ENCODE results near the gene MTRFR. TPM values are rescaled to one million over a fixed set of nuclear protein-coding genes. Genes with fewer than 3 reads are reported as not detected.

The MTRFR gene
- total RNA-seq, 1 donor from 2014 or later, result 12.1 TPM

DNA sequence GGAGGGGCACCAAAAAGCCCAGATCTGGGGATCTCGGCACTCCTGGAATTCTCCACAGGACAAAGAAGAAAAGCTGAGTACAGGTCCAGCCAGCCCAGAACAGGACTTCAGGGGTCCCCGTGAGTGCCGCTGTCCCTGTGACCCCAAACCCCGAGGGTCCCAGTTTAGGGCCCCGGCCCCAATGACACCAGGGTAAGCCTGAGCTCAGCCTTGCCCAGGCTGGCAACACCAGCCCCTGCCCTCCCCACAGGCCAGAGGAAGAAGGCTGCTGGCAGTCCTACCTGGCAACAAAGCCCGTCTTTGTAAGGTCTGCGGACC lies 36.6 kb downstream of the MTRFR start:
- DNase-seq (ENCODE audit: low read depth, low spot score), result no peak

GRCh38 chr12:123270214-123271000 lies 37.2 kb downstream of the MTRFR start:
- no peak for DNase-seq (ENCODE audit: low read depth, low spot score)

- no peak for DNase-seq (ENCODE audit: low read depth, low spot score)
Measured at GRCh38 chr12:123271001-123271668, 37.9 kb downstream of the MTRFR start.

DNA sequence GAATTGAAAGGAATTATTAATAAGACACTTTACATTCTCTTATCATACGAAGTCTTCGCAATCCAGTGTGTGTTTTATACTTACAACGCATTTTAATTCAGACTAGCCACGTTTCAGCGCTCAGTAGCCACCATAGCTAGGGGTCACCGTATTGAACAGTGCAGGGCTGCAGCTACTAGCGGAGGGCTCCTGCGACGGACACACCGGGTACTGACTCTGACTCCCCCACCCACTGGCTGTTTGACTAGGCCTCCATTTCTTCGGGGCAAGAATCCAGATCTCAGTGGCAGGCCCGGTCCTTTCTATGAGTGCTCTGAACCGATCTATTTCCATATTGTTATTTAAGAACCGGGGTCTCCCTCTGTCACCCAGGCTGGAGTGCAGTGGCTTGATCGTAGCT lies 39.9 kb downstream of the MTRFR start:
- DNase-seq (ENCODE audit: low read depth, low spot score), result no peak

- peak; percentile 39 for DNase-seq (ENCODE audit: low read depth, low spot score)
Measured at GRCh38 chr12:123278101-123278627, 44.9 kb downstream of the MTRFR start.

DNA sequence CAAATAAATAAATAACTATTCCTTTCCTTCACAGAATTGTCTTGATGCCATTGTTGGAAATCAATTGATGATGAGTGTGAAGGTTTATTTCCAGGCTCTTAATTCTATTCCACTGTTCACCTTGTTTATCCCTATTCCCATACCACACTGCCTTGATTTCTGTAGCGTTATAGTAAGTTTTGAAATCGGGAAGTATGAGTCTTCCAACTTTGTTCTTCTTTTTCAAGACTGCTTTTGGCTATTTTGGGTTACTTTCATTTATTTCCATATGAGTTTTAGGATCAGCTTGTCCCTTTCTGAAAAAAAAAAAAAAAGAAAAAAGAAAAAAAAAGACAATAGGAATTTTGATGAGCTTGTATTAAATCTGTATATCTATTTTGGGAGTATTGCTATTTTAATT lies 47.7 kb downstream of the MTRFR start:
- DNase-seq (ENCODE audit: low read depth, low spot score), result no peak

DNA sequence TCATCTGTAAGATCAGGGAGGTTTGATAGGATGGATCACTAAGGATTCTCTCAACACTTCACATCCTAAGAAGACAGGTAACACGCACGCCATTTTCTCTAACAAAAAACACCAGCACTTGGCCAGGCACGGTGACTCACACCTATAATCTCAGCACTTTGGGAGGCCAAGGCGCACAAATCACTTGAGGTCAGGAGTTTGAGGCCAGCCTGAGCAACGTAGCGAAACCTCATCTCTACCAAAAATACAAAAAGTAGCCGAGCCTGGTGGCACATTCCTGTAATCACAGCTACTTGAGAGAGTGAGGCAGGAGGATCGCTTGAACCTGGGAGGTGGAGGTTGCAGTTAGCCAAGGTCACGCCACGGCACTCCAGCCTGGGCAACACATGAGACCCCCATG lies 48.9 kb downstream of the MTRFR start:
- DNase-seq (ENCODE audit: low read depth, low spot score), result no peak

- DNase-seq (ENCODE audit: low read depth, low spot score), result no peak
Measured at GRCh38 chr12:123283461-123283860, 50.2 kb downstream of the MTRFR start.

DNA sequence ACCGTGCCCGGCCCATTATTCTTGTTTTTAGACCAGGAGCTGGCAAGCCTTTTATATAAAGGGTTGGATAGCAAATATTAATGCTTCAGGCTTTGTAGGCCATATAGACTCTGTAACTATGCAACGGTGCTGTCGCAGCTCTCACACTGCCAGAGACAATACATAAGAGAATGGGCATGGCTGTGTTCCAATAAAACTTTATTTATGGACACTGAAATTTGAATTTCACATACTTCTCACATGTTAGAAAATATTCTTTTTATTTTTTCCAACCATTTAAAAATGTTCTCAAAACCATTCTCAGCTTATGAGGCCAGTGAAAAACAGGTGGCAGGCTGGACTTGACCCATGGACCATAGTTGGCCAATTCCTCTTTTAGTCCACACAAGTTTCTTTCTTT lies 51.4 kb downstream of the MTRFR start:
- no peak for DNase-seq (ENCODE audit: low read depth, low spot score)

DNA sequence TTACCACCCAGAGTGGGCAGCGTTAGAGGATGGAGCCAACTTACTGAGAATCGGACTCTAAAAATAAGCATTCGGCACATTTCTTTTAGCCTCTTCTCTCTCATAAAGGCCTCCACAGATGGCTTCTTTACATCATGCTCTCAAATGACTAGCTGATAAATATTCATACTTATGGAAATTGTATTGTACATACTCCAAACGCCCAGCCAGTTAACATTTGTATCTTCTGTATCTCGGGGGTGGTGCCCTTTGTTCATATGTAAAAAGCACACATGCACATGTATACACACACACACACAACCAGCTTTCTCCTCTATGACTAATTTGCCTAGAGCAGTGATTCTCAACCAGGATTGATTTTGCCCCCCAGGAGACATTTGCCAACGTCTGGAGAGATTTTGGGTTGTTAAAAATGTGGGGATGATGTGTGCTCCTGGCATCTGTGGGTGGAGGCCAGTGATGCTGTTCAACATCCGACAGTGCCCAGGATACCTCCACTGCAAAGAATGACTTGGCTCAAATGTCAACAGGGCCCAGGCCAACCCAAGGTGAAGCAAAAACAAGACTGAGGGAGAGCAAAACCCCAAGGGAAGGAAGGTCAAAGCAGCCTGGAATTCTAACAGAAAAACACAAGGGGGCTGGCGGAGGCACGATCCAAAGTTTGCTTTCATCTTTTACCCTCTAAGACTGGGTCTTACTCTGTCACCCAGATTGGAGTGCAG lies 53.6 kb downstream of the MTRFR start:
- DNase-seq (ENCODE audit: low read depth, low spot score), result no peak

- no peak for DNase-seq (ENCODE audit: low read depth, low spot score)
Measured at GRCh38 chr12:123288751-123289346, 55.6 kb downstream of the MTRFR start.

GRCh38 chr12:123289911-123290310 lies 56.7 kb downstream of the MTRFR start:
- no peak for DNase-seq (ENCODE audit: low read depth, low spot score)

GRCh38 chr12:123293178-123293760 lies 60.0 kb downstream of the MTRFR start:
- DNase-seq (ENCODE audit: low read depth, low spot score), result no peak

DNA sequence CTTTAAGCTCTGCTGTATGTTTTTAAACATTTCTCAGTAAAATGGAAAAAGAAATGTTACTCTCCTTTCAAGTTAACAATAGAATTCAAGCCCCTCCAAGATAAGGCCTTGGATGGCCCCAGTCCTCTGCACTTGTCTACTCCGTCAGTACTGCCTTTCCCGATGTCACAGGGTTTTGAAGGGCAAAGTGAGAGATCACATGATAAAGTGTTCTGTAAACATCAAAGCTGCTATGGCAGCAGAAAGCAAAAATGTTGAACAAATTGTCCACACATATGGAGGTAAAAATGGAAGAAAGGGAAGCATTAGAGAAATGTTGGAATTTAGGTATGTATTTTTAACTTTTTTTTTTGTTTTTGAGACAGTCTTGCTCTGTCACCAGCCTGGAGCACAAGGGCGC lies 71.9 kb downstream of the MTRFR start:
- DNase-seq (ENCODE audit: low read depth, low spot score), result no peak

DNA sequence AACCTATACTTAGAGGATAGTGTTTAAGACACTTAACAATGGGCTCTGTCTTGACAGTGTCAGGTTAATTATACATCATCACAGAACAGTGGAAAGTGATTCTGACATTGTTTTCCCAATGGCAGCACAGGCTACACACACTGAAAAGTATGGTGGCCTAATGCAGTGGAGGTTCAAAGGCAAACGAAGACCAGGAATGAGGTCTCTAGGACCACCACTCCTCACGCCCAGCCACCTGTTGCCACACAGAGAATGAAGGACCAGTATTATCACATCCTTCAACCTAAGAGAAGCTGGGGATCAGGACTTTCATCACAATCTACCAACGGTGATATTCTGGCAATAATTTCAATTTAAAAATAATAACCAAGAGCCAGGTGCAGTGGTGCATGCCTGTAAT lies 73.0 kb downstream of the MTRFR start:
- DNase-seq (ENCODE audit: low read depth, low spot score), result no peak

Other genes starting within 250 kb of the MTRFR start
- 5.7 and 8.7 TPM in 2 replicates for gene PITPNM2, start 82.3 kb upstream of the MTRFR start, total RNA-seq
- gene MPHOSPH9, start 295 bp upstream of the MTRFR start, total RNA-seq, result 37.3 and 49.3 TPM in 2 replicates
- 170 and 211 TPM in 2 replicates for gene CDK2AP1, start 38.4 kb downstream of the MTRFR start, total RNA-seq
- gene SBNO1, start 131.4 kb downstream of the MTRFR start, total RNA-seq, result 25.1 and 39.8 TPM in 2 replicates
- gene KMT5A, start 150.7 kb downstream of the MTRFR start, total RNA-seq, result 39.0 and 60.9 TPM in 2 replicates
- 5.3 and 5.5 TPM in 2 replicates for gene RILPL2, start 203.2 kb downstream of the MTRFR start, total RNA-seq
- gene SNRNP35, start 224.7 kb downstream of the MTRFR start, total RNA-seq, result 10.0 and 16.2 TPM in 2 replicates